Measurements from ENCODE around the gene WFDC10B.

The WFDC10B gene

GRCh38 chr20:45704969-45705637 lies at the start of gene WFDC10B:
Gene WFDC10B, minus strand, starts transcription at chr20:45705019. Its CDS starts 19,027 bp downstream, at chr20:45685992.
- ChIA-PET POLR2A (no interaction called here), CTCF (no interaction called here)
- DNase-seq (ENCODE audit: extremely low spot score): no peak
- TF ChIP-seq PKNOX1 (IDR thresholded peaks at IDR 0.05) (no peak), ARNT (IDR thresholded peaks at IDR 0.05) (no peak), L3MBTL2 (conservative IDR thresholded peaks at IDR 0.05) (no peak), FOXM1 (IDR thresholded peaks at IDR 0.05; ENCODE audit: borderline replicate concordance) (no peak), LEF1 (IDR thresholded peaks at IDR 0.05; ENCODE audit: borderline replicate concordance) (no peak), FOXA1 (IDR thresholded peaks at IDR 0.05) (no peak), ZNF384 (IDR thresholded peaks at IDR 0.05) (no peak), FOXK2 (IDR thresholded peaks at IDR 0.05) (no peak), BHLHE40 (IDR thresholded peaks at IDR 0.05; ENCODE audit: borderline replicate concordance) (no peak), SP1 (IDR thresholded peaks at IDR 0.05) (no peak), SUZ12 (IDR thresholded peaks at IDR 0.05) (no peak), TARDBP (IDR thresholded peaks at IDR 0.05) (no peak), HDGF (IDR thresholded peaks at IDR 0.05; ENCODE audit: borderline replicate concordance) (no peak), NFRKB (IDR thresholded peaks at IDR 0.05) (no peak), ELF4 (IDR thresholded peaks at IDR 0.05) (no peak), CTBP1 (IDR thresholded peaks at IDR 0.05; ENCODE audit: borderline replicate concordance) (no peak)

- ChIA-PET CTCF (no interaction called here), POLR2A (no interaction called here)
- TF ChIP-seq FOXA1 (IDR thresholded peaks at IDR 0.05): no peak
- DNase-seq (ENCODE audit: extremely low spot score): no peak
Measured at GRCh38 chr20:45752746-45753145, 47.9 kb upstream of the WFDC10B start.

GRCh38 chr20:45751721-45752120 lies 46.9 kb upstream of the WFDC10B start:
- TF ChIP-seq LEF1 (IDR thresholded peaks at IDR 0.05; ENCODE audit: borderline replicate concordance) (no peak), CTBP1 (IDR thresholded peaks at IDR 0.05; ENCODE audit: borderline replicate concordance) (no peak), HDGF (IDR thresholded peaks at IDR 0.05; ENCODE audit: borderline replicate concordance) (no peak), FOXK2 (IDR thresholded peaks at IDR 0.05) (no peak), ELF4 (IDR thresholded peaks at IDR 0.05) (no peak), SP1 (IDR thresholded peaks at IDR 0.05) (no peak), FOXM1 (IDR thresholded peaks at IDR 0.05; ENCODE audit: borderline replicate concordance) (no peak), BHLHE40 (IDR thresholded peaks at IDR 0.05; ENCODE audit: borderline replicate concordance) (no peak), ARNT (IDR thresholded peaks at IDR 0.05) (no peak), ZNF384 (IDR thresholded peaks at IDR 0.05) (no peak), TARDBP (IDR thresholded peaks at IDR 0.05) (no peak), FOXA1 (IDR thresholded peaks at IDR 0.05) (no peak), SUZ12 (IDR thresholded peaks at IDR 0.05) (no peak), L3MBTL2 (conservative IDR thresholded peaks at IDR 0.05) (no peak), PKNOX1 (IDR thresholded peaks at IDR 0.05) (no peak), NFRKB (IDR thresholded peaks at IDR 0.05) (no peak)
- no peak for DNase-seq (ENCODE audit: extremely low spot score)
- CTCF ChIA-PET: no interaction called here
- POLR2A ChIA-PET: no interaction called here

GRCh38 chr20:45745015-45745414 lies 40.2 kb upstream of the WFDC10B start:
- ChIA-PET POLR2A (no interaction called here), CTCF (no interaction called here)

GRCh38 chr20:45742596-45742995 lies 37.8 kb upstream of the WFDC10B start:
- CTCF ChIA-PET: no interaction called here
- no peak for DNase-seq (ENCODE audit: extremely low spot score)
- POLR2A ChIA-PET: no interaction called here
- no peak for TF ChIP-seq L3MBTL2 (conservative IDR thresholded peaks at IDR 0.05)

More at GRCh38 chr20:45745015-45745414, 40.2 kb upstream of the WFDC10B start:
- TF ChIP-seq PKNOX1 (IDR thresholded peaks at IDR 0.05) (no peak), SP1 (IDR thresholded peaks at IDR 0.05) (no peak), LEF1 (IDR thresholded peaks at IDR 0.05; ENCODE audit: borderline replicate concordance) (no peak)
- DNase-seq (ENCODE audit: extremely low spot score): no peak

- ChIA-PET POLR2A (no interaction called here), CTCF (no interaction called here)
- TF ChIP-seq PKNOX1 (IDR thresholded peaks at IDR 0.05): no peak
- no peak for TF ChIP-seq HDGF (IDR thresholded peaks at IDR 0.05; ENCODE audit: borderline replicate concordance)
- no peak for TF ChIP-seq ARNT (IDR thresholded peaks at IDR 0.05)
- TF ChIP-seq CTBP1 (IDR thresholded peaks at IDR 0.05; ENCODE audit: borderline replicate concordance): no peak
- no peak for TF ChIP-seq NFRKB (IDR thresholded peaks at IDR 0.05)
- no peak for TF ChIP-seq L3MBTL2 (conservative IDR thresholded peaks at IDR 0.05)
- no peak for TF ChIP-seq TARDBP (IDR thresholded peaks at IDR 0.05)
- TF ChIP-seq SUZ12 (IDR thresholded peaks at IDR 0.05): no peak
- DNase-seq (ENCODE audit: extremely low spot score): no peak
Measured at GRCh38 chr20:45735988-45736387, 31.2 kb upstream of the WFDC10B start.
